ENCODE measurements around the gene GAST. TPM values are rescaled to one million over a fixed set of nuclear protein-coding genes. Genes with fewer than 3 reads are reported as not detected.

The GAST gene
- total and polyA plus RNA-seq, 5 experiments from 2014 or later: not detected

DNA sequence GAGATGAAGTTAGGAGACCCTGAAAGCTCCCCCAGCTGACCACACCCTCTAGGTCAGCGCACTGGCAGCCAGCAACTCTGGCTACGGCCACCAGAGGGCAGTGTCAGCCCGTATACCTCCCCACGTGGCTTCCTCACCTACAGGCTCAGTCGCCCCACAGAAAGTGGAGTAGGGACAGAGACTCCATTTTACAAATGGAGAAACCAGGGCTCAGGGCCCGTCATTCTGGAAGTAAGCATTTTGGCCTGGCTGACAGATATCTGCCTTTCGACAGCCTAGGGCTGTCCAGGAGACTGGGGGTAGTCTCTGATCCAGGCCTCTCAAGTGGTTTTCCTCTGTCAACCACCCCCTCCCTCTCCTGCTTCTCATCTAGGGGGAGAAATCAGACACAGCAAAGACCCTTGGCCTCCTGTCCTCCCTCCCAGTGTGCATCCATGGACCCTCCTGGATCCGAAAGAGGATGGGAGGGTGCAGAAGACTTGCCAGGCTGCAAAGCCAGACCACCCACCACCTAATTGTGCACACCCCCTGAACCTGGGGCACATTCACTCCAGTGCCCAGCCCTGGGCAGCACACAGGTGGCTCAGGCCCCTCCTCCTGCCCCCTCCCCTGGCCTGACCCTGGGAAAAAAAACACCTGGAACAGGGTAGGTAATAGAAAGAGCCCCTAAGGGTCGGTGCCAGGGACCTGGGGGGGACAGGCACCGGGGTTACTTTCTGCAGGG is 26.1 kb downstream of the GAST start:
- Mint-ChIP-seq H3K27ac (peak overlapping the region in 1 of 10 donors; percentile 79), H3K27me3 (peaks cover 9 to 46% (median 32%) of the 10 kb centered on the region in 5 donors), H3K4me3 (no peak overlapping the region), H3K36me3 (no peaks in the 10 kb centered on the region), H3K4me1 (peaks cover 2 to 12% (median 8%) of the 10 kb centered on the region in 4 donors), H3K9me3 (no peaks in the 10 kb centered on the region)
- DNase-seq (peak; percentile 65 to 85 (median 77)), ATAC-seq (peak; percentile 92 to 95)
- POLR2A ChIA-PET: interaction anchor here (0.9 kb wide), 1 partner anchor 73 kb away, joined by 3 read pairs; no protein-coding TSS in a partner anchor

DNA sequence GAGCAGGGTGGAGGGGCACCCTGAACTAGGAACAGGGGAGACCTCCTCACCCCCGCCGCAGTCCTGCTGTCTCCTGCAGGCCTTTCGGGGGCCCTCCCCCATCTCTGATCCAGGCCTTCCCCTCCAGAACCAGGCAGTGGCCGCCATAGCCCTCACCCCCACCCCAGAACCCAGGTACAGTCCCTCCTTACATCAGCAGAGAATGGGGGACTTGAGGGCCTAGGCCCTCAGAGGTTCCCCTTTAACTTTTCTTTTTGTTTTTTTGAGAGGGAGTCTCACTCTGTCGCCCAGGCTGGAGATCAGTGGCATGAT is 26.6 kb downstream of the GAST start:
- POLR2A ChIA-PET: no interaction called here
- ATAC-seq (no peak), DNase-seq (no peak)
- H3K27me3 Mint-ChIP-seq: peaks cover 6 to 40% (median 26%) of the 10 kb centered on the region in 5 donors
- no peak overlapping the region for H3K27ac Mint-ChIP-seq
- no peaks in the 10 kb centered on the region for H3K9me3 Mint-ChIP-seq
- H3K4me1 Mint-ChIP-seq: peaks cover 2 to 9% (median 5%) of the 10 kb centered on the region in 4 donors
- H3K4me3 Mint-ChIP-seq: no peak overlapping the region
- no peaks in the 10 kb centered on the region for H3K36me3 Mint-ChIP-seq

DNA sequence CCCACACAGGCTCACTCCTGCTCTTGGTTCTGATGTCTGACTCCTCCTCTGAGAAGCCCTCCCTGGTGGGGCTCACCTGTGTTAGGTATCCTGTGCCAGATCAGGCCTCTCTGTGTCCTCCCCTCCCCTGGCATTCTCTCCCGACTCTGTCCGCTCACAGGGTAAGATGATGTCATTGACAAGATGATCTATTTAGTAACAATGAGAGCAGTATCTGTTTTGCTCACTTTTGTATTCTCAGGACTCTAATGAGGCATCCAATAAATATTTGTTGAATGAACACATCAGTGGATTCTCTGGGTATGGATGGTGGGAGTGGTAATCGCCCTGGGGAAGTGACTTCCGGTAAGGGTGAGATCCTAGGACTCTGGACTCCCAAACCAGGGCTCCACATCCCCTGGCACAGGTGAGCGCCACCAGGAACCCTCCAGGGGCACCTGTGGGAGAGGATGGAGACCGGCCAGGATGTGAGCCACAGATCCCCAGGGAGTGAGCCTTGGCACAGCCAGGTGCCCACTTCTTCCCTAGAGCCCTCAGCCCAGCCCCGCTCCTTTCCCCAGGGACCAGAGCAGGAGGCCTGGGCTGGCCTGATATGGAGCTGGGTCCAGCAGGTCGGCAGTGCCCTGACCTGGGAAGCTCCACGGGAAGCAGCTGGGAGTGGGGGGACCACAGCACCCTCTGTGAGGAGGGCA is 27.7 kb downstream of the GAST start:
- Mint-ChIP-seq H3K36me3 (no peaks in the 10 kb centered on the region), H3K4me3 (no peak overlapping the region), H3K4me1 (peaks cover 0 to 8% (median 4%) of the 10 kb centered on the region in 4 donors), H3K27me3 (peaks cover 6 to 30% (median 25%) of the 10 kb centered on the region in 5 donors), H3K9me3 (no peaks in the 10 kb centered on the region), H3K27ac (peak overlapping the region in 1 of 10 donors; percentile 3)
- DNase-seq (no peak), ATAC-seq (no peak)
- POLR2A ChIA-PET: no interaction called here

DNA sequence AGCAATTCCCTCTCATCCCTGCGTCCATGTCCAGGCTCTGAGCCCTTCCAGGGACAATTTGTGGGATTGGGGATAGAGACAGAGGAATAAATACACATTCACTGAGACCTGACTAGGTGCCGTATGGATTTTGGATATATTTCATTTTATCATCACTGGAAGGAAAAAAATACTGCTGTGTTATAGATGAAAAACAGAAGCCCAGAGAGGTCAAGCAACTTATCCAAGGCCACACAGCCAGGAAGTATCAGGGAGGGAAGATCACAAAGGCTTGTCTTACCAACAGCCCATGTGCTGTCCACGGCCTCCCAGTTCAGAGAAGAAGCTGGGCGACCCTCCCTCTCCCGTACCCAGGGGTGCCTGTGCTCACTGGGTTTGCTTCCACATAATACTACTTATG is 28.4 kb downstream of the GAST start:
- Mint-ChIP-seq H3K36me3 (no peaks in the 10 kb centered on the region), H3K27ac (no peak overlapping the region), H3K4me1 (peaks cover 0 to 5% (median 2%) of the 10 kb centered on the region in 4 donors), H3K27me3 (peaks cover 5 to 24% (median 23%) of the 10 kb centered on the region in 5 donors), H3K4me3 (no peak overlapping the region), H3K9me3 (no peaks in the 10 kb centered on the region)
- POLR2A ChIA-PET: no interaction called here
- DNase-seq: no peak
- no peak for ATAC-seq

DNA sequence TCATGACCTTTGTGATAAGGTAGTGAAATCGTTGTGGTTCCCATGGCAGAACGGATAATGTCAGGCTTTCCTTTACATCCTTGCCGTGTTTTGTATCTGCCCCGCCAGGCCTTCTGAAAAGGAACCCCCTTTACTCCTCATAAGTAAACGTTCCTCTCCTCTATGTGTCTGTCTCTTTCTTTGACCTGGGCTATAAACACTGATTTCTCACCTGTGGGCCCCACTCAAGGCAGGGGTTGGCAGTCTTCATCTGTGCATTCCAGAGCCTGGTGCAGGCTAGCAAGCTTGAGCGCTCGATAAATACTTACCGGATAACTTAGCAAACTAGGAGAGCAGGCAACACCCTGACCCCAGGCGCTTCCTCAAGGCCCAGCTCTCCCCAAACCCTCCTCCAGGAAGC is 29.6 kb downstream of the GAST start:
- POLR2A ChIA-PET: interaction anchor here (1.2 kb wide), 1 partner anchor 52 kb away, joined by 4 read pairs; no protein-coding TSS in a partner anchor
- Mint-ChIP-seq H3K4me1 (peaks cover 0 to 3% (median under 1%) of the 10 kb centered on the region in 4 donors), H3K36me3 (no peaks in the 10 kb centered on the region), H3K4me3 (no peak overlapping the region), H3K9me3 (no peaks in the 10 kb centered on the region), H3K27ac (peak overlapping the region in 1 of 10 donors; percentile 29), H3K27me3 (peaks cover 2 to 17% (median 14%) of the 10 kb centered on the region in 5 donors)
- ATAC-seq: no peak
- no peak for DNase-seq

DNA sequence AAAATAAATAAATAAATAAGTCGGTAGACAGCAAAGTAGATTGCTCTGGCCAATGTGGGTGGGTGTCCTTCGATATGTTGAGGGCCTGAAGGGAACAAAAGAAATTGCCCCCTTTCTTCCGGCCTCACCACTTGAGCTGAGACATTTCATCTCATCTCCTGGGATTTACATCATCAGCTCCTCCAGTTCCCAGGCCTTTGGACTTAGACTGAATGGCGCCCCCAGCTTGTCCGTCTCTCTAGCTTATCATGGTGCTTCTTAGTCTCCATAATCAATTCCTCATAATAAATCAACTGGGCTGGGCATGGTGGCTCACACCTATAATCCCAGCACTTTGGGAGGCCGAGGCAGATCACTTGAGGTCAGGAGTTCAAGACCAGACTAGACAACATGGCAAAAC is 36.1 kb downstream of the GAST start:
- Mint-ChIP-seq H3K27ac (peak overlapping the region in 1 of 10 donors; percentile 93), H3K4me3 (no peak overlapping the region), H3K36me3 (no peaks in the 10 kb centered on the region), H3K9me3 (no peaks in the 10 kb centered on the region), H3K27me3 (peaks cover 0 to 9% (median 4%) of the 10 kb centered on the region in 5 donors), H3K4me1 (no peaks in the 10 kb centered on the region)
- POLR2A ChIA-PET: interaction anchor here (0.5 to 0.6 kb wide), 2 partner anchors 181 to 489 kb away, joined by 3 to 4 read pairs; no protein-coding TSS in a partner anchor
- ATAC-seq: no peak
- DNase-seq: no peak

DNA sequence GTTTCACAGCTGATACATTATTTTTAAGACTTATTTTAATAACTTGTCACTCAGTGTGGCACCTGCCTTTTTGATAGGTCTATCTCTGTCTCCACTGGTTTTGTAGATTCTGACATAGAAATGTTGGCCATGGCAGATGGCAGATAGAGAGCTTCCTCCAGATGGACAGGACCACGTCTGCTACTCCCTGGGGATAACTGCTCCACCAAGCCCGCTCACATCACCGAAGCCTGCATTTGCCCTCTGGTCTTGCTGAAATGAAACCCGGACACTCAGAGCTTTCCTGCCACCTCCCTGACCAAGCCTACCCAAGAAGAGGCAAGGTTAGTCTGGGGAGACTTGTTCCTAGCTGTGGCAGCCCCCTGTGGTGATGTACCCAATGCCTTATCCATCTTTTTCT is 38.7 kb downstream of the GAST start:
- no peaks in the 10 kb centered on the region for H3K4me1 Mint-ChIP-seq
- POLR2A ChIA-PET: no interaction called here
- no peak overlapping the region for H3K27ac Mint-ChIP-seq
- H3K27me3 Mint-ChIP-seq: peaks cover 0 to 9% (median 4%) of the 10 kb centered on the region in 5 donors
- ATAC-seq: no peak
- no peak for DNase-seq
- no peaks in the 10 kb centered on the region for H3K36me3 Mint-ChIP-seq
- H3K4me3 Mint-ChIP-seq: no peak overlapping the region
- no peaks in the 10 kb centered on the region for H3K9me3 Mint-ChIP-seq

DNA sequence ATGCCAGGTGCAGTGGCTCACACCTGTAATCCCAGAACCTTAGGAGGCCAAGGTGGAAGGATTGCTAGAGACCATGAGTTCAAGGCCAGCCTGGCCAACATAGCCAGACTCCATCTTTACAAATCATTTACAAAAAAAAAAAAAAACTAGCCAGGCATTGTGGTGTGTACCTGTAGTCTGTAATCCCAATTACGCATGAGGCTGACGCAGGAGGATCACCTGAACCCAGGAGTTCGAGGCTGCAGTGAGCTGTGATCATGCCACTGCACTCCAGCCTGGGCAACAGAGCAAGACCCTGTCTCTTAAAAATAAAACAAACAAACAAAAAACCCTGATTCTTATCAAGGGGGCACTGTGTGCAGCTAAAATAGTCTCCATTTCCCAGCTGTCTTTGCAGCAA is 39.2 kb downstream of the GAST start:
- H3K9me3 Mint-ChIP-seq: no peaks in the 10 kb centered on the region
- POLR2A ChIA-PET: no interaction called here
- no peak for ATAC-seq
- no peaks in the 10 kb centered on the region for H3K4me1 Mint-ChIP-seq
- DNase-seq: no peak
- no peaks in the 10 kb centered on the region for H3K36me3 Mint-ChIP-seq
- H3K27me3 Mint-ChIP-seq: peaks cover 0 to 7% (median 4%) of the 10 kb centered on the region in 5 donors
- H3K27ac Mint-ChIP-seq: no peak overlapping the region
- H3K4me3 Mint-ChIP-seq: no peak overlapping the region

DNA sequence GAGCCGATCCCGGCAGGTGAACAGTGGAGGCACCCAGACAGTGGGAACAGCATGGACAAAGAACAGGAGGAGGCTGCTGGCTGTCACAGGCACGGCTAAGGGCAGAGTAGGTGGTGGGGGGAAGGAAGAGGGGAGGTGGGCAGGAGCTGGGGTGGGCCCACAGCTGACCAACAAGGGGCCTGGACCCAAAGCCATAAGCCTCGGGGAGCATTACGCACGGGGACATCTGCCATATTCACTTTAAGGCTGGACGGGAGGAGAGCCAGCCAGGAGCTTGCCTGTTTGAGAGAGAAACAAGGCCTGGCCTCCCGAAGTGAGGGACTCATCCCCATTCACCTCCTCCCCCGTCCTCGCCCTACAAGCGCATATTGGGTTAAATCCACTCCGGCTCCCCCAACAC is 41.9 kb downstream of the GAST start:
- no peaks in the 10 kb centered on the region for H3K27me3 Mint-ChIP-seq
- H3K4me3 Mint-ChIP-seq: no peak overlapping the region
- POLR2A ChIA-PET: no interaction called here
- no peaks in the 10 kb centered on the region for H3K36me3 Mint-ChIP-seq
- H3K4me1 Mint-ChIP-seq: no peaks in the 10 kb centered on the region
- no peaks in the 10 kb centered on the region for H3K9me3 Mint-ChIP-seq
- ATAC-seq (no peak), DNase-seq (no peak)
- H3K27ac Mint-ChIP-seq: no peak overlapping the region

DNA sequence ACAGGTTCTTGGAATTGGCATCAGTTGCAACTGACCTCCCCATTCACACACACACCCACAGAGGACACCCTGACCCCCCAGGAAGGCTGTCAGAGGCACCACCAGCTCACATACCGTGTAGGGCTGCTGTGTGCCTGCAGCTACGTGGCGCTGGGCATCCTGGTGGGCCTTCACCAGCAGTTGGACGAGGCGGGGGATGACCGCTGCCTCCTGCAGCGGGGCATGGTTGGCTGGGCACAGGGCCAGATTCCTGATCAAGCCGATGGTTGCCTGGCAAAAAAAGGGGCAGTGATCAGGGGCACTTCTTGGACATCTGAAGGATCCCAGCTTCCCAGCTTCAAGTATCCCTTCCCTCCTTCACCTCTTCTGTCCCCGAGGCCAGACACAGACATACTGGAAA is 46.5 kb downstream of the GAST start:
- Mint-ChIP-seq H3K27ac (no peak overlapping the region), H3K4me1 (peaks cover 0 to 7% (median under 1%) of the 10 kb centered on the region in 4 donors), H3K4me3 (no peak overlapping the region), H3K36me3 (no peaks in the 10 kb centered on the region), H3K9me3 (no peaks in the 10 kb centered on the region), H3K27me3 (no peaks in the 10 kb centered on the region)
- no peak for DNase-seq
- ATAC-seq: no peak
- POLR2A ChIA-PET: interaction anchor here (0.7 kb wide), 1 partner anchor 28 kb away, joined by 3 read pairs; the partner anchor contains the start of gene JUP

DNA sequence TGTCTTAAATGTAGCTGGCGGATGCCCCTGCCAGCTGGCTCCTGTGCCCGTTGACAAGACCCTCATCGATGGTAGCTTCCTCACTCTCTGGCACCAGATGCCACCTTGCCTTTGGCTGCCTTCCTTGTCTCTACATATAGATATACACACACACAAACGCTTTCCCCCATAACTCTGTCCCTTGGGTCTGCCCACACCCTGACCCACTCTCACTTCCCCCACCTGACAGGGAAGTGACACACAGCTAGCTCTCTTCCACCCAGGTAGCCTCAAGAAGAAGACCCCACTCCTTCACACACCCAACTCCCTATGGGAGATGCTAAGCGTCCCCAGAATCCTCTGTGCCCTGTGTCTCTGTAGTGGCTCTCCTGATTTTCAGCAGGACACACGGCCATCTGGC is 48.7 kb downstream of the GAST start:
- POLR2A ChIA-PET: no interaction called here
- no peaks in the 10 kb centered on the region for H3K9me3 Mint-ChIP-seq
- no peak for DNase-seq
- H3K27ac Mint-ChIP-seq: no peak overlapping the region
- no peak overlapping the region for H3K4me3 Mint-ChIP-seq
- no peaks in the 10 kb centered on the region for H3K27me3 Mint-ChIP-seq
- ATAC-seq: no peak
- H3K4me1 Mint-ChIP-seq: peaks cover 0 to 7% (median under 1%) of the 10 kb centered on the region in 4 donors
- no peaks in the 10 kb centered on the region for H3K36me3 Mint-ChIP-seq

DNA sequence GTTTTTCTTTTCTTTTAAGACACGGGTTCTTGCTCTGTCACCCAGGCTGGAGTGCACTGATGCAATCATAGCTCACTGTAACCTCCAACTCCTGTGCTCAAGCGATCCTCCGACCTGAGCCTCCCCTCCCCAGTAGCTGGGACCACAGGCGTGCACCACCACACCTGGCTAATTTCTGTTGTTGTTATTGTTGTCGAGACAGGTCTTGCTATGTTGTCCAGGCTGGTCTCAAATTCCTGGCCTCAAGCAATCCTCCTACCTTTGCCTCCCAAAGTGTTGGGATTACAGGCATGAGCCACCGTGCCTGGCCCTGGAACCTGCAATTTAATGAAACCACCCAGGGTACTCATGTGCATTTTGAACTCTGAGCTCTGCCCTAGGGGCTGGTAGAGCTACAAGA is 50.3 kb downstream of the GAST start:
- ATAC-seq: no peak
- Mint-ChIP-seq H3K9me3 (no peaks in the 10 kb centered on the region), H3K36me3 (peaks cover 0 to 3% (median 0%) of the 10 kb centered on the region in 3 donors), H3K4me1 (peaks cover 0 to 7% (median under 1%) of the 10 kb centered on the region in 4 donors), H3K27ac (peak overlapping the region in 1 of 10 donors; percentile 71), H3K27me3 (no peaks in the 10 kb centered on the region), H3K4me3 (no peak overlapping the region)
- POLR2A ChIA-PET: no interaction called here
- no peak for DNase-seq

DNA sequence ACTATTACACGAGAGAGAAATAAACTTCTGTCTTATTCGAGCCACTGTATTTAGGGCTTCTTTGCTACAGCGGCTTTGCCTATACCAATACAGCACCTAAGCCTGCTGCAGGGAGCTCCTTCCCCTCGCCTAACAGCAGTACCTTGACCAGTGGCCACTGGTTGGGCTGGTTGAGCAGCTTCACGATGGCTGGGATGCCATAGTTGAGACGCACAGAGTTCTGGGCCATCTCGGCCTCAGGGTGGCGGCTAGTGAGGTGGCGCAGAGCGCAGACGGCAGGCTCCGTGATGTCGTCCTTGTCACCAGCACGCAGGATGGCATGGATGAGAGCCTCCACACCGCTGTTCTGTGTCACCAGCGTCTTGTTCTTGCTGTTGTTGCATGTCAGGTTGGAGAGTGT is 50.7 kb downstream of the GAST start:
- Mint-ChIP-seq H3K36me3 (peaks cover 0 to 3% (median 0%) of the 10 kb centered on the region in 3 donors), H3K9me3 (no peaks in the 10 kb centered on the region), H3K27me3 (no peaks in the 10 kb centered on the region), H3K27ac (no peak overlapping the region), H3K4me1 (peaks cover 0 to 7% (median under 1%) of the 10 kb centered on the region in 4 donors), H3K4me3 (no peak overlapping the region)
- no peak for DNase-seq
- POLR2A ChIA-PET: no interaction called here
- ATAC-seq: no peak

All from naive thymus-derived CD8-positive, alpha-beta T cell (primary cell).